WERI-Rb-1 (cell line): Measurements from ENCODE around the gene ZPBP2.
A peak's percentile ranks its signal among the peaks of the same experiment; 100 is the strongest.

Experiments used
- DNase-seq: peaks from one replicate; pipeline ENCODE4 v3.0.0-alpha.2; 2020
- H3K27ac ChIP-seq: fragments of 250-450 bp; sonication (Bioruptor Pico); 2 replicates; pipeline ENCODE4 v1.5.1; 2020; ENCODE audit warnings: mild to moderate bottlenecking, moderate library complexity
- H3K27me3 ChIP-seq: fragments of 250-450 bp; sonication (Bioruptor Pico); 2 replicates; pipeline ENCODE4 v1.5.1; 2021; ENCODE audit warnings: mild to moderate bottlenecking, low read depth, moderate library complexity; ENCODE audit not compliant: insufficient read depth, severe bottlenecking
- H3K36me3 ChIP-seq: fragments of 250-450 bp; sonication (Bioruptor Pico); 2 replicates; pipeline ENCODE4 v1.5.1; 2020; ENCODE audit warnings: mild to moderate bottlenecking, moderate library complexity
- H3K4me3 ChIP-seq: 2 replicates; pipeline ENCODE4 v1.5.1; 2011; ENCODE audit warnings: low read depth, mild to moderate bottlenecking, control low read depth, low read length
- H3K9me3 ChIP-seq: fragments of 250-450 bp; sonication (Bioruptor Pico); 2 replicates; pipeline ENCODE4 v1.5.1; 2021; ENCODE audit warnings: mild to moderate bottlenecking, moderate library complexity; ENCODE audit not compliant: severe bottlenecking
- CTCF ChIP-seq: IDR thresholded peaks from 2 replicates; pipeline ENCODE4 v1.5.1; 2011; ENCODE audit warnings: low read depth, mild to moderate bottlenecking, control low read depth, inconsistent platforms, low read length

The ZPBP2 gene

GRCh38 chr17:39861235-39861634, 6.8 kb upstream of the ZPBP2 start:
- Histone ChIP-seq H3K9me3 (peaks cover 9% of the 10 kb centered on the region), H3K27ac (no peak overlapping the region), H3K36me3 (no peaks in the 10 kb centered on the region), H3K4me3 (no peak overlapping the region), H3K27me3 (peaks cover 18% of the 10 kb centered on the region)
- TF ChIP-seq CTCF = no peak
- no peak for DNase-seq

GRCh38 chr17:39863244-39863917, 4.6 kb upstream of the ZPBP2 start:
- no peak for TF ChIP-seq CTCF
- H3K9me3 ChIP-seq = peaks cover 9% of the 10 kb centered on the region
- H3K4me3 ChIP-seq = no peak overlapping the region
- H3K27me3 ChIP-seq = peaks cover 20% of the 10 kb centered on the region
- no peaks in the 10 kb centered on the region for H3K36me3 ChIP-seq
- DNase-seq = no peak
- no peak overlapping the region for H3K27ac ChIP-seq

- Histone ChIP-seq H3K36me3 (no peaks in the 10 kb centered on the region), H3K27me3 (peaks cover 20% of the 10 kb centered on the region), H3K9me3 (peaks cover 9% of the 10 kb centered on the region), H3K4me3 (peak within 1 kb of the TSS; percentile 28), H3K27ac (no peak within 1 kb of the TSS)
- peak; percentile 55 for TF ChIP-seq CTCF
- DNase-seq = peak; percentile 80
These were observed 3.9 kb upstream of the ZPBP2 start, which contains the start of gene IKZF3 for GRCh38 chr17:39863918-39864746. IKZF3 (minus strand) TSS chr17:39864312; CDS start chr17:39864126, 186 bp downstream.

- Histone ChIP-seq H3K4me3 (no peak overlapping the region), H3K36me3 (no peaks in the 10 kb centered on the region), H3K27ac (no peak overlapping the region), H3K9me3 (peaks cover 9% of the 10 kb centered on the region), H3K27me3 (peaks cover 20% of the 10 kb centered on the region)
- no peak for TF ChIP-seq CTCF
- DNase-seq = no peak
These were observed 1.8 kb upstream of the ZPBP2 start for GRCh38 chr17:39866013-39866730.

GRCh38 chr17:39867084-39867879, 720 bp upstream of the ZPBP2 start:
- Histone ChIP-seq H3K4me3 (no peak overlapping the region), H3K27ac (no peak overlapping the region), H3K27me3 (peaks cover 20% of the 10 kb centered on the region), H3K9me3 (peaks cover 9% of the 10 kb centered on the region), H3K36me3 (no peaks in the 10 kb centered on the region)
- no peak for DNase-seq
- no peak for TF ChIP-seq CTCF
